ENCODE data around the gene FDX1.
"Not testable (repeated sequence)": the region's sequence is repeated elsewhere in the genome, so short reads cannot be mapped to it uniquely, and the experiment has no call there.

Gene FDX1

GRCh38 chr11:110429731-110430266 is at the start of gene FDX1:
FDX1 (plus strand) TSS chr11:110429948; CDS start chr11:110430121, 173 bp downstream.
- in situ Hi-C loops (cut with HindIII; ENCODE audit: low sequenced_read_pairs) = no loop called here

- in situ Hi-C loops (cut with HindIII; ENCODE audit: low sequenced_read_pairs) = no loop called here
Measured at GRCh38 chr11:110380836-110381622, 48.7 kb upstream of the FDX1 start.

- in situ Hi-C loops (cut with HindIII; ENCODE audit: low sequenced_read_pairs) = not testable (repeated sequence)
Measured at GRCh38 chr11:110388231-110388630, 41.5 kb upstream of the FDX1 start.

- in situ Hi-C loops (cut with HindIII; ENCODE audit: low sequenced_read_pairs) = no loop called here
Measured at GRCh38 chr11:110389965-110390364, 39.8 kb upstream of the FDX1 start.

- in situ Hi-C loops (cut with HindIII; ENCODE audit: low sequenced_read_pairs) = no loop called here
Measured at GRCh38 chr11:110392056-110392455, 37.7 kb upstream of the FDX1 start.

- in situ Hi-C loops (cut with HindIII; ENCODE audit: low sequenced_read_pairs) = not testable (repeated sequence)
Measured at GRCh38 chr11:110397668-110398286, 32.0 kb upstream of the FDX1 start.

- in situ Hi-C loops (cut with HindIII; ENCODE audit: low sequenced_read_pairs) = not testable (repeated sequence)
Measured at GRCh38 chr11:110403585-110403984, 26.2 kb upstream of the FDX1 start.

- in situ Hi-C loops (cut with HindIII; ENCODE audit: low sequenced_read_pairs) = not testable (repeated sequence)
Measured at GRCh38 chr11:110405636-110406035, 24.1 kb upstream of the FDX1 start.

GRCh38 chr11:110407315-110407714 is 22.4 kb upstream of the FDX1 start:
- in situ Hi-C loops (cut with HindIII; ENCODE audit: low sequenced_read_pairs) = no loop called here

GRCh38 chr11:110409174-110409573 is 20.6 kb upstream of the FDX1 start:
- in situ Hi-C loops (cut with HindIII; ENCODE audit: low sequenced_read_pairs) = no loop called here

GRCh38 chr11:110410651-110411050 is 19.1 kb upstream of the FDX1 start:
- in situ Hi-C loops (cut with HindIII; ENCODE audit: low sequenced_read_pairs) = no loop called here

- in situ Hi-C loops (cut with HindIII; ENCODE audit: low sequenced_read_pairs) = no loop called here
Measured at GRCh38 chr11:110415081-110415480, 14.7 kb upstream of the FDX1 start.

- in situ Hi-C loops (cut with HindIII; ENCODE audit: low sequenced_read_pairs) = not testable (repeated sequence)
Measured at GRCh38 chr11:110421658-110422057, 8.1 kb upstream of the FDX1 start.

GRCh38 chr11:110422306-110422905 is 7.3 kb upstream of the FDX1 start:
- in situ Hi-C loops (cut with HindIII; ENCODE audit: low sequenced_read_pairs) = no loop called here

- in situ Hi-C loops (cut with HindIII; ENCODE audit: low sequenced_read_pairs) = no loop called here
Measured at GRCh38 chr11:110424775-110425444, 4.8 kb upstream of the FDX1 start.

GRCh38 chr11:110425751-110426545 is 3.8 kb upstream of the FDX1 start:
- in situ Hi-C loops (cut with HindIII; ENCODE audit: low sequenced_read_pairs) = no loop called here

- in situ Hi-C loops (cut with HindIII; ENCODE audit: low sequenced_read_pairs) = no loop called here
Measured at GRCh38 chr11:110428040-110428439, 1.7 kb upstream of the FDX1 start.

GRCh38 chr11:110428956-110429730 is 605 bp upstream of the FDX1 start:
- in situ Hi-C loops (cut with HindIII; ENCODE audit: low sequenced_read_pairs) = no loop called here

GRCh38 chr11:110430267-110431050 is 711 bp downstream of the FDX1 start:
- in situ Hi-C loops (cut with HindIII; ENCODE audit: low sequenced_read_pairs) = no loop called here

Data from DLD1 (cell line).